HEK293 (cell line): Measurements from ENCODE around the gene SIPA1.

Experiments used
- GLIS2 ChIP-seq: fragments of 450-650 bp; formaldehyde crosslinking; IDR thresholded peaks from 2 replicates; pipeline ENCODE4 v1.5.1; 2016; ENCODE audit warnings: missing biosample characterization, missing genetic modification characterization
- HOXA7 ChIP-seq: sonication (generic); formaldehyde crosslinking; IDR thresholded peaks from 2 replicates; pipeline ENCODE4 v1.8.1; 2022; ENCODE audit warnings: missing genetic modification reagents, borderline replicate concordance
- MEIS1 ChIP-seq: sonication (generic); formaldehyde crosslinking; IDR thresholded peaks from 2 replicates; pipeline ENCODE4 v1.8.1; 2022; ENCODE audit warnings: missing genetic modification reagents, mild to moderate bottlenecking, borderline replicate concordance
- TRIM28 ChIP-seq: IDR thresholded peaks from 2 replicates; pipeline ENCODE4 v1.6.1; 2011; ENCODE audit warnings: low read length, control low read depth, borderline replicate concordance
- YY1 ChIP-seq: fragments of 450-650 bp; formaldehyde crosslinking; IDR thresholded peaks from 2 replicates; pipeline ENCODE4 v1.5.1; 2018; ENCODE audit warnings: missing biosample characterization, missing genetic modification characterization
- ZBTB20 ChIP-seq: fragments of 450-650 bp; formaldehyde crosslinking; IDR thresholded peaks from 2 replicates; pipeline ENCODE4 v1.5.1; 2016; ENCODE audit warnings: missing biosample characterization, missing genetic modification characterization
- ZBTB7A ChIP-seq: fragments of 450-650 bp; formaldehyde crosslinking; IDR thresholded peaks from 2 replicates; pipeline ENCODE4 v1.5.1; 2016; ENCODE audit warnings: low read depth, missing biosample characterization, missing genetic modification characterization
- ZFP41 ChIP-seq: fragments of 450-650 bp; formaldehyde crosslinking; IDR thresholded peaks from 2 replicates; pipeline ENCODE4 v1.5.1; 2016; ENCODE audit warnings: missing biosample characterization, missing genetic modification characterization, borderline replicate concordance
- ZFP69B ChIP-seq: fragments of 450-650 bp; formaldehyde crosslinking; IDR thresholded peaks from 2 replicates; pipeline ENCODE4 v1.5.1; 2016; ENCODE audit warnings: missing biosample characterization, missing genetic modification characterization
- ZIC2 ChIP-seq: fragments of 450-650 bp; formaldehyde crosslinking; IDR thresholded peaks from 2 replicates; pipeline ENCODE4 v1.5.1; 2016; ENCODE audit warnings: missing biosample characterization, missing genetic modification characterization
- ZNF114 ChIP-seq: fragments of 450-650 bp; formaldehyde crosslinking; IDR thresholded peaks from 2 replicates; pipeline ENCODE4 v1.5.0; 2017; ENCODE audit warnings: missing biosample characterization, missing genetic modification characterization
- ZNF155 ChIP-seq: fragments of 450-650 bp; formaldehyde crosslinking; IDR thresholded peaks from 2 replicates; pipeline ENCODE4 v1.5.1; 2016; ENCODE audit warnings: missing biosample characterization, missing genetic modification characterization
- ZNF2 ChIP-seq: fragments of 450-650 bp; formaldehyde crosslinking; IDR thresholded peaks from 2 replicates; pipeline ENCODE4 v1.5.1; 2016; ENCODE audit warnings: missing biosample characterization, missing genetic modification characterization
- ZNF211 ChIP-seq: fragments of 450-650 bp; formaldehyde crosslinking; IDR thresholded peaks from 2 replicates; pipeline ENCODE4 v1.5.1; 2016; ENCODE audit warnings: low read depth, missing biosample characterization, missing genetic modification characterization
- ZNF292 ChIP-seq: fragments of 450-650 bp; formaldehyde crosslinking; IDR thresholded peaks from 2 replicates; pipeline ENCODE4 v1.5.1; 2016; ENCODE audit warnings: low read depth, missing biosample characterization, missing genetic modification characterization, borderline replicate concordance
- ZNF311 ChIP-seq: fragments of 450-650 bp; formaldehyde crosslinking; IDR thresholded peaks from 2 replicates; pipeline ENCODE4 v1.5.1; 2017; ENCODE audit warnings: missing biosample characterization, missing genetic modification characterization, borderline replicate concordance
- ZNF324 ChIP-seq: fragments of 450-650 bp; formaldehyde crosslinking; IDR thresholded peaks from 2 replicates; pipeline ENCODE4 v1.5.1; 2016; ENCODE audit warnings: missing biosample characterization, missing genetic modification characterization
- ZNF350 ChIP-seq: fragments of 450-650 bp; formaldehyde crosslinking; IDR thresholded peaks from 2 replicates; pipeline ENCODE4 v1.5.0; 2017; ENCODE audit warnings: missing biosample characterization, mild to moderate bottlenecking, missing genetic modification characterization
- ZNF354C ChIP-seq: fragments of 450-650 bp; formaldehyde crosslinking; IDR thresholded peaks from 2 replicates; pipeline ENCODE4 v1.5.1; 2016; ENCODE audit warnings: missing biosample characterization, missing genetic modification characterization, low read depth, borderline replicate concordance
- ZNF416 ChIP-seq: fragments of 450-650 bp; formaldehyde crosslinking; IDR thresholded peaks from 2 replicates; pipeline ENCODE4 v1.5.1; 2016; ENCODE audit warnings: missing biosample characterization, missing genetic modification characterization
- ZNF501 ChIP-seq: fragments of 450-650 bp; formaldehyde crosslinking; IDR thresholded peaks from 2 replicates; pipeline ENCODE4 v1.5.1; 2016; ENCODE audit warnings: missing biosample characterization, missing genetic modification characterization
- ZNF571 ChIP-seq: fragments of 450-650 bp; formaldehyde crosslinking; IDR thresholded peaks from 2 replicates; pipeline ENCODE4 v1.5.0; 2017; ENCODE audit warnings: missing biosample characterization, missing genetic modification characterization
- ZNF585B ChIP-seq: fragments of 450-650 bp; formaldehyde crosslinking; IDR thresholded peaks from 2 replicates; pipeline ENCODE4 v1.5.1; 2016; ENCODE audit warnings: missing biosample characterization, missing genetic modification characterization
- ZNF621 ChIP-seq: fragments of 450-650 bp; formaldehyde crosslinking; IDR thresholded peaks from 2 replicates; pipeline ENCODE4 v1.5.1; 2017; ENCODE audit warnings: missing biosample characterization, missing genetic modification characterization
- ZNF626 ChIP-seq: fragments of 450-650 bp; sonication (Bioruptor Pico); formaldehyde crosslinking; IDR thresholded peaks from 2 replicates; pipeline ENCODE4 v1.5.1; 2018; ENCODE audit warnings: missing biosample characterization, missing genetic modification characterization, inconsistent platforms
- ZNF701 ChIP-seq: fragments of 450-650 bp; formaldehyde crosslinking; IDR thresholded peaks from 2 replicates; pipeline ENCODE4 v1.5.1; 2016; ENCODE audit warnings: missing biosample characterization, missing genetic modification characterization
- ZNF776 ChIP-seq: fragments of 450-650 bp; formaldehyde crosslinking; IDR thresholded peaks from 2 replicates; pipeline ENCODE4 v1.5.0; 2017; ENCODE audit warnings: missing biosample characterization, missing genetic modification characterization, borderline replicate concordance
- ZNF830 ChIP-seq: fragments of 450-650 bp; IDR thresholded peaks from 2 replicates; pipeline ENCODE4 v1.5.0; 2018; ENCODE audit warnings: missing biosample characterization, missing genetic modification characterization, low read depth, mild to moderate bottlenecking, moderate library complexity
- ZSCAN30 ChIP-seq: fragments of 450-650 bp; IDR thresholded peaks from 2 replicates; pipeline ENCODE4 v1.5.1; 2018; ENCODE audit warnings: missing biosample characterization, mild to moderate bottlenecking, missing genetic modification characterization, moderate library complexity
- TF ChIP-seq, protein P1 (sequence below): fragments of 450-650 bp; formaldehyde crosslinking; IDR thresholded peaks from 2 replicates; pipeline ENCODE4 v1.5.1; 2016; ENCODE audit warnings: missing biosample characterization, missing genetic modification characterization
- TF ChIP-seq, protein P2 (sequence below): fragments of 450-650 bp; formaldehyde crosslinking; IDR thresholded peaks from 2 replicates; pipeline ENCODE4 v1.5.1; 2016; ENCODE audit warnings: missing biosample characterization, missing genetic modification characterization
- TF ChIP-seq, protein P3 (sequence below): fragments of 450-650 bp; formaldehyde crosslinking; IDR thresholded peaks from 2 replicates; pipeline ENCODE4 v1.5.1; 2016; ENCODE audit warnings: missing biosample characterization, missing genetic modification characterization
- TF ChIP-seq, protein P4 (sequence below): fragments of 450-650 bp; formaldehyde crosslinking; IDR thresholded peaks from 2 replicates; pipeline ENCODE4 v1.5.1; 2016; ENCODE audit warnings: missing biosample characterization, missing genetic modification characterization, borderline replicate concordance
- TF ChIP-seq, protein P5 (sequence below): fragments of 450-650 bp; formaldehyde crosslinking; IDR thresholded peaks from 2 replicates; pipeline ENCODE4 v1.5.1; 2016; ENCODE audit warnings: missing biosample characterization, missing genetic modification characterization

SIPA1 gene

DNA sequence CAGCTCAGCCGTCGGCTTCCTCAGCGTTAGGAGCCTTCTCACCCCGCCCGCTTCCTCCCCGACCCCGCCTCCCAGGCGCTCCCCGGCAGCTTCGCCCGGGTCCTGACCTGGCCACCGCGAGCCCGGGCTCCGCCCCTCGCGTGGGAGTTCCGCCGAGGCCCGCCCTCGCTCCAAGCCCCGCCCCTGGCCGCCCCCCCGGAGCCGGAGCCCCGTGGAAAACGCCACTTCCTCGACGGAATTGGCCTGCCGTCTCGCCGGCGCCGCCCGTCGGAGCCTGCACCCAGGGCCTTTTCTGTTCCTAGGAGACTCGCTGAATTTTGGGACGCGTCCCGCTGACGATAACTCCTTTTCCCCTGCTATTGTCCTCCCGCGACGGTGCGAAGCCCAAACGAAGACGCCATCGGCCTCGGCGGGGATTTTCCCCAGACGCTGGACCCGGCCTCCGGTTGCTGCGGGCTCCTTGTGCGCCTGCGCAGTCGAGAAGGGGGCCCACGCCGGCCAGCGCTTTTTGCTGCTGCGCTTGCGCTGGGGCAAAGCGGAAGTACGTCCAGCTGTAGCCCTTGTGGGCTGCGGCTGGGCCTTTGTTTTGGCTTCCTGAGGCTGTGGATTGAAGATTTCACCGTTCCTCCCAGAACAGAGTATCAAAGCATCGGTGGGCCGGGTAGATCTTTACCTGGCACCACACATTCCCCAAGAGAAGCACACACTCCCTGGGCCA lies 14.8 kb downstream of the SIPA1 start (continued):
- TF ChIP-seq ZNF2 (tag by site-specific recombination) (no peak), ZNF626 (tag by site-specific recombination) (no peak), ZNF114 (tag by site-specific recombination) (no peak), ZNF155 (tag by site-specific recombination) (no peak), HOXA7 (CRISPR knock-in tag) (no peak), ZIC2 (tag by site-specific recombination) (no peak), ZBTB20 (tag by site-specific recombination) (no peak), TRIM28 (no peak), ZNF311 (tag by site-specific recombination) (no peak), GLIS2 (tag by site-specific recombination) (peak; percentile 81), ZFP41 (tag by site-specific recombination) (no peak), ZNF501 (0 out of 2 replicates have a peak, but pooled peaks have one; percentile 61), ZNF585B (no peak), ZFP69B (tag by site-specific recombination) (peak; percentile 85), ZNF571 (tag by site-specific recombination) (no peak), ZNF350 (no peak), ZNF416 (tag by site-specific recombination) (no peak), MEIS1 (CRISPR knock-in tag) (no peak), ZNF354C (tag by site-specific recombination) (no peak), ZNF830 (tag by site-specific recombination) (no peak), ZNF292 (tag by site-specific recombination) (no peak), ZNF211 (tag by site-specific recombination) (no peak), ZNF701 (tag by site-specific recombination) (no peak), ZNF324 (tag by site-specific recombination) (no peak), ZBTB7A (tag by site-specific recombination) (no peak), YY1 (tag by site-specific recombination) (0 out of 2 replicates have a peak, but pooled peaks have one; percentile 31), ZNF776 (no peak), ZNF621 (tag by site-specific recombination) (no peak), ZSCAN30 (tag by site-specific recombination) (no peak; the same call in 1 of the 2 replicates)
- TF ChIP-seq, protein P1, sequence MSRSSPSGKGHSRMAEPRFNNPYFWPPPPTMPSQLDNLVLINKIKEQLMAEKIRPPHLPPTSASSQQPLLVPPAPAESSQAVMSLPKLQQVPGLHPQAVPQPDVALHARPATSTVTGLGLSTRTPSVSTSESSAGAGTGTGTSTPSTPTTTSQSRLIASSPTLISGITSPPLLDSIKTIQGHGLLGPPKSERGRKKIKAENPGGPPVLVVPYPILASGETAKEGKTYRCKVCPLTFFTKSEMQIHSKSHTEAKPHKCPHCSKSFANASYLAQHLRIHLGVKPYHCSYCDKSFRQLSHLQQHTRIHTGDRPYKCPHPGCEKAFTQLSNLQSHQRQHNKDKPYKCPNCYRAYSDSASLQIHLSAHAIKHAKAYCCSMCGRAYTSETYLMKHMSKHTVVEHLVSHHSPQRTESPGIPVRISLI (tag by site-specific recombination), result no peak
- TF ChIP-seq, protein P2, sequence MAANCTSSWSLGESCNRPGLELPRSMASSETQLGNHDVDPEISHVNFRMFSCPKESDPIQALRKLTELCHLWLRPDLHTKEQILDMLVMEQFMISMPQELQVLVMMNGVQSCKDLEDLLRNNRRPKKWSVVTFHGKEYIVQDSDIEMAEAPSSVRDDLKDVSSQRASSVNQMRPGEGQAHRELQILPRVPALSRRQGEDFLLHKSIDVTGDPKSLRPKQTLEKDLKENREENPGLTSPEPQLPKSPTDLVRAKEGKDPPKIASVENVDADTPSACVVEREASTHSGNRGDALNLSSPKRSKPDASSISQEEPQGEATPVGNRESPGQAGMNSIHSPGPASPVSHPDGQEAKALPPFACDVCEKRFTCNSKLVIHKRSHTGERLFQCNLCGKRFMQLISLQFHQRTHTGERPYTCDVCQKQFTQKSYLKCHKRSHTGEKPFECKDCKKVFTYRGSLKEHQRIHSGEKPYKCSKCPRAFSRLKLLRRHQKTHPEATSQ (tag by site-specific recombination), result 0 out of 2 replicates have a peak, but pooled peaks have one; percentile 46
- TF ChIP-seq, protein P3, sequence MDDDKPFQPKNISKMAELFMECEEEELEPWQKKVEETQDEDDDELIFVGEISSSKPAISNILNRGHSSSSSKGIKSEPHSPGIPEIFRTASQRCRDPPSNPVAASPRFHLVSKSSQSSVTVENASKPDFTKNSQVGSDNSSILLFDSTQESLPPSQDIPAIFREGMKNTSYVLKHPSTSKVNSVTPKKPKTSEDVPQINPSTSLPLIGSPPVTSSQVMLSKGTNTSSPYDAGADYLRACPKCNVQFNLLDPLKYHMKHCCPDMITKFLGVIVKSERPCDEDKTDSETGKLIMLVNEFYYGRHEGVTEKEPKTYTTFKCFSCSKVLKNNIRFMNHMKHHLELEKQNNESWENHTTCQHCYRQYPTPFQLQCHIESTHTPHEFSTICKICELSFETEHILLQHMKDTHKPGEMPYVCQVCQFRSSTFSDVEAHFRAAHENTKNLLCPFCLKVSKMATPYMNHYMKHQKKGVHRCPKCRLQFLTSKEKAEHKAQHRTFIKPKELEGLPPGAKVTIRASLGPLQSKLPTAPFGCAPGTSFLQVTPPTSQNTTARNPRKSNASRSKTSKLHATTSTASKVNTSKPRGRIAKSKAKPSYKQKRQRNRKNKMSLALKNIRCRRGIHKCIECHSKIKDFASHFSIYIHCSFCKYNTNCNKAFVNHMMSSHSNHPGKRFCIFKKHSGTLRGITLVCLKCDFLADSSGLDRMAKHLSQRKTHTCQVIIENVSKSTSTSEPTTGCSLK (tag by site-specific recombination), result no peak
- TF ChIP-seq, protein P4, sequence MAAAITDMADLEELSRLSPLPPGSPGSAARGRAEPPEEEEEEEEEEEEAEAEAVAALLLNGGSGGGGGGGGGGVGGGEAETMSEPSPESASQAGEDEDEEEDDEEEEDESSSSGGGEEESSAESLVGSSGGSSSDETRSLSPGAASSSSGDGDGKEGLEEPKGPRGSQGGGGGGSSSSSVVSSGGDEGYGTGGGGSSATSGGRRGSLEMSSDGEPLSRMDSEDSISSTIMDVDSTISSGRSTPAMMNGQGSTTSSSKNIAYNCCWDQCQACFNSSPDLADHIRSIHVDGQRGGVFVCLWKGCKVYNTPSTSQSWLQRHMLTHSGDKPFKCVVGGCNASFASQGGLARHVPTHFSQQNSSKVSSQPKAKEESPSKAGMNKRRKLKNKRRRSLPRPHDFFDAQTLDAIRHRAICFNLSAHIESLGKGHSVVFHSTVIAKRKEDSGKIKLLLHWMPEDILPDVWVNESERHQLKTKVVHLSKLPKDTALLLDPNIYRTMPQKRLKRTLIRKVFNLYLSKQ (tag by site-specific recombination), result no peak
- TF ChIP-seq, protein P5, sequence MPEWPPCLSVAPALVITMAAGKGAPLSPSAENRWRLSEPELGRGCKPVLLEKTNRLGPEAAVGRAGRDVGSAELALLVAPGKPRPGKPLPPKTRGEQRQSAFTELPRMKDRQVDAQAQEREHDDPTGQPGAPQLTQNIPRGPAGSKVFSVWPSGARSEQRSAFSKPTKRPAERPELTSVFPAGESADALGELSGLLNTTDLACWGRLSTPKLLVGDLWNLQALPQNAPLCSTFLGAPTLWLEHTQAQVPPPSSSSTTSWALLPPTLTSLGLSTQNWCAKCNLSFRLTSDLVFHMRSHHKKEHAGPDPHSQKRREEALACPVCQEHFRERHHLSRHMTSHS (tag by site-specific recombination), result no peak
